AG09309 (cell line): ENCODE data around the gene MAGI1.

Experiments used
- DNase-seq: peaks from one replicate; pipeline ENCODE4 v3.0.0-alpha.2; 2010; ENCODE audit warnings: low read depth
- H3K4me3 ChIP-seq: 2 replicates; pipeline ENCODE4 v1.5.1; 2011; ENCODE audit warnings: mild to moderate bottlenecking, low read depth, low read length, moderate library complexity; ENCODE audit not compliant: control insufficient read depth
- CTCF ChIP-seq: IDR thresholded peaks from 2 replicates; pipeline ENCODE4 v1.5.1; 2011; ENCODE audit warnings: mild to moderate bottlenecking, low read depth, low read length, inconsistent platforms; ENCODE audit not compliant: insufficient read depth, control insufficient read depth; ENCODE audit errors: missing control alignments

Gene MAGI1

GRCh38 chr3:65331730-65332129 lies 707.0 kb downstream of the MAGI1 start:
- DNase-seq = no peak
- no peak for TF ChIP-seq CTCF
- H3K4me3 ChIP-seq = no peak overlapping the region

GRCh38 chr3:65330072-65330471 lies 708.6 kb downstream of the MAGI1 start:
- H3K4me3 ChIP-seq = no peak overlapping the region

GRCh38 chr3:65328148-65328547 lies 710.6 kb downstream of the MAGI1 start:
- H3K4me3 ChIP-seq = no peak overlapping the region
- TF ChIP-seq CTCF = no peak
- no peak for DNase-seq

More at GRCh38 chr3:65330072-65330471, 708.6 kb downstream of the MAGI1 start:
- no peak for TF ChIP-seq CTCF
- DNase-seq = no peak

GRCh38 chr3:65326574-65326973 lies 712.1 kb downstream of the MAGI1 start:
- TF ChIP-seq CTCF = no peak
- no peak for DNase-seq
- no peak overlapping the region for H3K4me3 ChIP-seq

- no peak for DNase-seq
- no peak for TF ChIP-seq CTCF
- H3K4me3 ChIP-seq = no peak overlapping the region
Observed at GRCh38 chr3:65322910-65323309, 715.8 kb downstream of the MAGI1 start.

- no peak for TF ChIP-seq CTCF
- no peak for DNase-seq
- no peak overlapping the region for H3K4me3 ChIP-seq
Observed at GRCh38 chr3:65318231-65318630, 720.5 kb downstream of the MAGI1 start.

GRCh38 chr3:65314916-65315315 lies 723.8 kb downstream of the MAGI1 start:
- TF ChIP-seq CTCF = no peak
- H3K4me3 ChIP-seq = no peak overlapping the region
- DNase-seq = no peak
